Stimulated activated naive CD8-positive, alpha-beta T cell treated with anti-CD3 and anti-CD28 coated beads, Interleukin-15, amount 100 ng/mL, for 72 hours (primary cell): ENCODE data around the gene CYP2C9.
"Not testable (repeated sequence)": the region's sequence is repeated elsewhere in the genome, so short reads cannot be mapped to it uniquely, and the experiment has no call there.

Experiments used
- ATAC-seq: fragments of 150-1000 bp; cut with Tn5 transposase; 2 replicates; pipeline ENCODE4 v1.10.0; 2021; ENCODE audit warnings: mild to moderate bottlenecking, moderate library complexity
- DNase-seq, 2 donors: peaks; one replicate each; pipeline ENCODE4 v3.0.0; 2021 to 2022
- H3K27ac Mint-ChIP-seq, 2 donors: one replicate each; pipeline ENCODE4 v1.8.0; 2022; ENCODE audit warnings: mild to moderate bottlenecking in 2 of 2, mixed read lengths in 2 of 2, moderate library complexity in 2 of 2
- H3K27me3 Mint-ChIP-seq: one replicate; pipeline ENCODE4 v1.8.0; 2022; ENCODE audit warnings: mixed read lengths
- H3K4me1 Mint-ChIP-seq: one replicate; pipeline ENCODE4 v1.8.0; 2022; ENCODE audit warnings: mild to moderate bottlenecking, mixed read lengths
- H3K4me3 Mint-ChIP-seq, 2 donors: one replicate each; pipeline ENCODE4 v1.8.0; 2022; ENCODE audit warnings: mild to moderate bottlenecking in 2 of 2, mixed read lengths in 2 of 2, moderate library complexity in 1 of 2
- H3K9me3 Mint-ChIP-seq, 2 donors: one replicate each; pipeline ENCODE4 v1.8.0; 2022; ENCODE audit warnings: mixed read lengths in 2 of 2

The CYP2C9 gene

DNA sequence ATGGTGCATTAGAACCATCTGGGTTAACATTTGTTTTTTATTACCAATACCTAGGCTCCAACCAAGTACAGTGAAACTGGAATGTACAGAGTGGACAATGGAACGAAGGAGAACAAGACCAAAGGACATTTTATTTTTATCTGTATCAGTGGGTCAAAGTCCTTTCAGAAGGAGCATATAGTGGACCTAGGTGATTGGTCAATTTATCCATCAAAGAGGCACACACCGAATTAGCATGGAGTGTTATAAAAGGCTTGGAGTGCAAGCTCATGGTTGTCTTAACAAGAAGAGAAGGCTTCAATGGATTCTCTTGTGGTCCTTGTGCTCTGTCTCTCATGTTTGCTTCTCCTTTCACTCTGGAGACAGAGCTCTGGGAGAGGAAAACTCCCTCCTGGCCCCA lies at the start of gene CYP2C9:
Gene CYP2C9 (plus strand): TSS at position 276 of the 400 bp plus-strand sequence. CDS start 25 bp downstream, at position 301.
- no peaks in the 10 kb centered on the region for H3K4me1 Mint-ChIP-seq
- H3K27me3 Mint-ChIP-seq = no peaks in the 10 kb centered on the region
- no peak within 1 kb of the TSS for H3K4me3 Mint-ChIP-seq
- no peak for ATAC-seq
- no peak within 1 kb of the TSS for H3K27ac Mint-ChIP-seq
- peaks cover 4 to 22% of the 10 kb centered on the region in 2 donors for H3K9me3 Mint-ChIP-seq
- no peak for DNase-seq

- ATAC-seq (no peak), DNase-seq (no peak)
- peaks cover 6 to 11% of the 10 kb centered on the region in 2 donors for H3K9me3 Mint-ChIP-seq
- no peak overlapping the region for H3K27ac Mint-ChIP-seq
- H3K4me1 Mint-ChIP-seq = no peaks in the 10 kb centered on the region
- H3K4me3 Mint-ChIP-seq = no peak overlapping the region
- H3K27me3 Mint-ChIP-seq = no peaks in the 10 kb centered on the region
Observed at GRCh38 chr10:94889123-94889522, 49.3 kb upstream of the CYP2C9 start.

DNA sequence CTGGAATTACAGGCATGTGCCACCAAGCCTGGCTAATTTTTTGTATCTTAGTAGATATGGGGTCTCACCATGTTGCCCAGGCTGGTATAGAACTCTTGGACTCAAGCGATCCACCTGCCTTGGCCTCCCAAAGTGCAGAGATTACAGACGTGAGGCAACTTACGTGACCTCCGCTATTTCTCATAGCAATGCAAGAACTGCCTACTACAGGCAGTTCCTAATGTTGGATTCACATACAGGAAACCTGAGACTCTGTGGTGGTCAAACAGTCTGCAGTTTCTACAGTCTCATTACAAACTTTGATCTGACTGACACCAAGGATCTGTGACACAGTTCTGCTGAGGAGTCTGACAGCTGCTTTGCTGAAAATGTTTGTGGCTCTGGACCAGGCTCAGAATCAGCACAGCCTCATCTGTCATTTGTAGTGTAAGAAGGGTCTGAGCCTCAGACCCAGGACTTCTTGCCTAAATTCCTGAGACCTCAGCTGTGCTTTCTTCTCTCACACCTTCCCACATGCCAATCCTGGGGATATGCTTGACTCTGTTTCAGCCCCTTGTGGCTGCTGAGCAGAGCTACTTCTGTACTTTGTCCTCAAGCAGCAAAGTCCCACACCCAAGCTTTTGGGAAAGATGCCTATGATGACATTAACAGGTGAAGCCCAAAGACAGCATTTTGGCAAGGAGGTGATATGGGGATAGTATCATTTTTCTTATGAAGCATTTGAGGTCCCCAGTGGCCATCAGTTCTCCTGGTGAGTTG lies 48.0 kb upstream of the CYP2C9 start:
- Mint-ChIP-seq H3K9me3 (peaks cover 11 to 14% of the 10 kb centered on the region in 2 donors), H3K4me3 (no peak overlapping the region), H3K27ac (no peak overlapping the region), H3K4me1 (no peaks in the 10 kb centered on the region), H3K27me3 (no peaks in the 10 kb centered on the region)
- DNase-seq (no peak), ATAC-seq (no peak)

GRCh38 chr10:94898414-94898813 lies 40.0 kb upstream of the CYP2C9 start:
- H3K9me3 Mint-ChIP-seq = peaks cover 8 to 20% of the 10 kb centered on the region in 2 donors
- H3K27me3 Mint-ChIP-seq, H3K27ac Mint-ChIP-seq, H3K4me1 Mint-ChIP-seq, DNase-seq, ATAC-seq, H3K4me3 Mint-ChIP-seq: not testable (repeated sequence)

DNA sequence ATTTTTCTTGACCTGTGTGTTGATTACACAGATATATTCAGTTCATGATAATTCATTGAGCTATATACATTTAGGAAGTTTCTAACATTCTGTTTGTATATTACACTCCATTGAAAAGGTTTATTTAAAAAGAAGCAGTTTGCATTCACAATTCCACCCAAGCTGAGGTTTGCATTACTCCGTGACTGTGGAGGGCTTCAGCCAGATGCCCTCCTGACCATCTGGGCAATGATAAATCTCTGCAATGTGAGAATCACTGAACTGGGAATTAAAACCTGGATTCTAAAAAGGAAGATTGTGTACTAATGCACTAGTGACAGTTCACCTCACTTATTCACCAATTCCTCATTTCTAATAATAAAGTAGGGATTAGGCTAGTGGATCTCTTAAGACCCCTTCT lies 36.4 kb upstream of the CYP2C9 start:
- Mint-ChIP-seq H3K9me3 (peaks cover under 1 to 12% of the 10 kb centered on the region in 2 donors), H3K27ac (no peak overlapping the region), H3K27me3 (no peaks in the 10 kb centered on the region), H3K4me1 (no peaks in the 10 kb centered on the region), H3K4me3 (no peak overlapping the region)
- ATAC-seq (no peak), DNase-seq (no peak)

DNA sequence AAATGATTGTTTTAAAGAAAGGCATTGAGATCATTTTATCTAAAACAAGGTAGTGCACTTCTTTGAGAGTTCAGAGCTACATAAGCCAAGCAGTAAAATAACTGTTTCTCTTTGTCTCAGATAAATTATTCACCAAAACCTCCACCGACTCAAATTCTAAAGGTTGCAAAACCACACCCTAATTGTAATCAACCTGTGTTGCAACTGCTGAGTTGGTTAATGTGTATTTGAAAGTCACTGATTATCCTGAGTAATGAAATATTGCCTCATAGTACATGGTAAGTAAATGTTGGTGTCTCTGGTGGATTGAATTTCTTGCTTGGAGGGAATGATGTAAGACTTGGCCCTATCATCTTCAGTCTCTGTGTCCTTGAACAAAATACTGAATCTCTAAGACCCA lies 35.9 kb upstream of the CYP2C9 start:
- peaks cover 0 to 7% of the 10 kb centered on the region in 2 donors for H3K9me3 Mint-ChIP-seq
- DNase-seq (no peak), ATAC-seq (no peak)
- no peak overlapping the region for H3K4me3 Mint-ChIP-seq
- H3K4me1 Mint-ChIP-seq = no peaks in the 10 kb centered on the region
- no peak overlapping the region for H3K27ac Mint-ChIP-seq
- H3K27me3 Mint-ChIP-seq = no peaks in the 10 kb centered on the region

DNA sequence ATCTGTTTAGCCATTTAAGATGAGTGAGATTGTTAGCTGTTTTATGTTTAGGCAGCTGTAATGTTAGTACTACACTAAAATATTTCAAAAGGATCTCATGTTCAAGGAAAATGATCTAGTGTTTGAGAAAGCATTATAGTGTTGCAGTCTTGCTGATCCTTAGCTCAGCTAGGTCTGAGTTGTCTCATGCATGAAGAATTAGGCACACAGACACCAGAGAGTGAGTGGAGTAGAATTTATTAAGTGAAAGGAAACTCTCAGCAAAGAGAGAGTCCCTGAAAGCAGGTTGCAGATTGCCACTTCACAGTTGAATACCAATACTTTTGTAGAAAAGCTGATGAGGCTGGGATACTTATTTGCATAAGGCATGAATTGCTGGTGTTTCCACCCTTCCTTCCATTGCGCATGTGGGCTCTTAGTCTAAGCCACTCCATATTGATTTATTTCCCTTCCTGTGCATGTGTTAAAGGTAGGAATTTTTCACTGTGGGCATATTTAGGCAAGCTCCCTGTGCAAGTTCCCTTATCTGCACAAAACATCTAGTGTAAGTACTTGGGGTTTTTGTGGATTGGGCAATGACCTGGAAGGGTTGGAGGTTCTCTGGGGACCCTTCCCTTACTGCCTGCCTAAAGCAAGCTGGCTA lies 33.8 kb upstream of the CYP2C9 start:
- H3K27me3 Mint-ChIP-seq, H3K4me3 Mint-ChIP-seq: not testable (repeated sequence)

DNA sequence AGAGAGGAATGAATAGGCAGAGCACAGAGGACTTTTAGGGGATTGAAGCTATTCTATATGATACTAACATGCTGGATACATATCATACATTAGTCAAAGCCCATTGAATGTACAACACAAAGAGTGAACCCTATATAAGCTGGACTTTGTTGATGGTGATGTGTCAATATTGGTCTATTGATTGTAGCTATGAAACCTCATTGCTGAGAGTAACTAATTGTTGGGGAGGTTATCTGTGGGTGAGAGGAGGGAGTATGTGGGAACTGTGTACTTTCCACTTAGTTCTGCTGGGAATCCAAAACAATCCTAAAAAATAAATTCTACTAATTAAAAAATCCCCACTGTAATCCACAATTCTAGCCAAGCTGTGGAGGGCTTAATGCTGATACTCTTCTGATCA lies 22.0 kb upstream of the CYP2C9 start:
- no peaks in the 10 kb centered on the region for H3K27me3 Mint-ChIP-seq
- no peak for DNase-seq
- no peak for ATAC-seq
- H3K27ac Mint-ChIP-seq = no peak overlapping the region
- H3K4me3 Mint-ChIP-seq = no peak overlapping the region
- H3K4me1 Mint-ChIP-seq = no peaks in the 10 kb centered on the region
- H3K9me3 Mint-ChIP-seq = peaks cover 19 to 20% of the 10 kb centered on the region in 2 donors

More for the DNA sequence above, 33.8 kb upstream of the CYP2C9 start:
- not testable (repeated sequence) for DNase-seq, ATAC-seq, H3K27ac Mint-ChIP-seq, H3K4me1 Mint-ChIP-seq
- H3K9me3 Mint-ChIP-seq = peaks cover 4 to 14% of the 10 kb centered on the region in 2 donors

DNA sequence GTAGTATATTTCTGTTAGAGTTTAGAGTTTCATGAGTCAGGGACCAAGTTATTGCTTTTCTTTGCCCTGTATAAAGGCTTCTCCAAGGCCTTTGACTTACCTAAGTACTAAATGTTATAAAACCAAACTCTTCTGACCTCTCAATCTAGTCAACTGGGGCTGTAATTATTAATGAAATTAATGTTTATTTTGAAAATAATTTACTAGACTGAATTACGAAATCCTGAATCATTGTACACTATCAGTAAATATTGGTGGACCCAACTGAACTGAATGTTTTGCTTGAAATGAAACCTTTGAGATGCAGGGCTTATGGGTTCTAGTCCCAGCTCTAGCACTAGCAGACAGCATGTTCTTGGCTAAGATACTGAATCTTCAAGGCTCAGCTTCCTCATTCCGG lies 1.7 kb upstream of the CYP2C9 start:
- Mint-ChIP-seq H3K4me3 (no peak overlapping the region), H3K9me3 (peaks cover 0 to 12% of the 10 kb centered on the region in 2 donors), H3K27ac (no peak overlapping the region), H3K27me3 (no peaks in the 10 kb centered on the region), H3K4me1 (no peaks in the 10 kb centered on the region)
- DNase-seq = no peak
- no peak for ATAC-seq

DNA sequence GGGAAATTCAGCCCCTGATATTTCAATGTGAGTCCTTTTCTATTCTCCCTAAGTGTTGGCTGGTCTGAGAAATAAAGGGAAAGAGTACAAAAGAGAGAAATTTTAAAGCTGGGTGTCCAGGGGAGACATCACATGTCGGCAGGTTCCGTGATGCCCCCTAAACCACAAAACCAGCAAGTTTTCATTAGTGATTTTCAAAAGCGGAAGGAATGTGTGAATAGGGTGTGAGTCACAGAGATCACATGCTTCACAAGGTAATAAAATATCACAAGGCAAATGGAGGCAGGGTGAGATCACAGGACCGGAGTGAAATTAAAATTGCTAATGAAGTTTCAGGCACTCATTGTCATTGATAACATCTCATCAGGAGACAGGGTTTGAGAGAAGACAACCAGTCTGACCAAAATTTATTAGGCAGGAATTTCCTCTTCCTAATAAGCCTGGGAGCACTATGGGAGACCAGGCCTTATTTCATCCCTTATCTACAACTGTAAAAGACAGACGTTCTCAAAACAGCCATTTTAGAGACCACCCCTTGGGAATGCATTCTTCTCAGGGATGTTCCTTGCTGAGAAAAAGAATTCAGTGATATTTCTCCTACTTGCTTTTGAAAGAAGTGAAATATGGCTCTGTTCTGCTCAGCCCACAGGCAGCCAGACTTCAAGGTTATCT lies 5.1 kb downstream of the CYP2C9 start:
- peaks cover 4 to 22% of the 10 kb centered on the region in 2 donors for H3K9me3 Mint-ChIP-seq
- not testable (repeated sequence) for H3K27ac Mint-ChIP-seq, H3K4me1 Mint-ChIP-seq, ATAC-seq, H3K4me3 Mint-ChIP-seq, H3K27me3 Mint-ChIP-seq, DNase-seq

GRCh38 chr10:94946181-94946580 lies 7.7 kb downstream of the CYP2C9 start:
- H3K4me1 Mint-ChIP-seq, H3K27me3 Mint-ChIP-seq, H3K27ac Mint-ChIP-seq, H3K4me3 Mint-ChIP-seq, DNase-seq, ATAC-seq: not testable (repeated sequence)
- H3K9me3 Mint-ChIP-seq = peaks cover 4 to 22% of the 10 kb centered on the region in 2 donors

- DNase-seq = no peak
- Mint-ChIP-seq H3K4me1 (no peaks in the 10 kb centered on the region), H3K27ac (no peak overlapping the region)
Observed at GRCh38 chr10:94963901-94964300, 25.4 kb downstream of the CYP2C9 start.

DNA sequence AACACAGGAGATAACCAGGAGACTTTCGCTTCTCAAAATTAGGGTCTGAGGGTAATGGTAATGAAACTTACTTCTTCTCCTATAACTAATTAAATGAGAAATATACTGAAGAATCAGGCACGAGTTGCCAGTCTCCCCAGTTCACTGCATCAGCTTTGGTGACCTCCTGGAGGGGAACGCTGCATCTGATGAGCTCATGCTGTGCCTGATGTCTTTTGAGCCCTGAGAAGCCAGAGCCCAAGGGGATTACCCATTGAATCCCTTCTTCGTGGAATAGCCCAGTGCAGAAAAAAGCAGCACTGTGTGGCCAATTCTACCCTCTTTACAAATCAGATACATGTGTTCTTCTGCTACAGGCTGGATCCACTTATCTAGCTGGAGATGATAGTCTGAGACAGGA lies 45.1 kb downstream of the CYP2C9 start:
- no peak for DNase-seq
- no peak overlapping the region for H3K27ac Mint-ChIP-seq
- no peak for ATAC-seq
- peaks cover 24 to 34% of the 10 kb centered on the region in 2 donors for H3K9me3 Mint-ChIP-seq
- H3K4me3 Mint-ChIP-seq = no peak overlapping the region
- H3K27me3 Mint-ChIP-seq = no peaks in the 10 kb centered on the region
- no peaks in the 10 kb centered on the region for H3K4me1 Mint-ChIP-seq

More at GRCh38 chr10:94963901-94964300, 25.4 kb downstream of the CYP2C9 start:
- no peak for ATAC-seq
- no peak overlapping the region for H3K4me3 Mint-ChIP-seq
- H3K9me3 Mint-ChIP-seq = peaks cover 0 to 8% of the 10 kb centered on the region in 2 donors
- H3K27me3 Mint-ChIP-seq = no peaks in the 10 kb centered on the region

GRCh38 chr10:94989192-94989591 lies 50.7 kb downstream of the CYP2C9 start:
- ATAC-seq = no peak
- no peak overlapping the region for H3K4me3 Mint-ChIP-seq

DNA sequence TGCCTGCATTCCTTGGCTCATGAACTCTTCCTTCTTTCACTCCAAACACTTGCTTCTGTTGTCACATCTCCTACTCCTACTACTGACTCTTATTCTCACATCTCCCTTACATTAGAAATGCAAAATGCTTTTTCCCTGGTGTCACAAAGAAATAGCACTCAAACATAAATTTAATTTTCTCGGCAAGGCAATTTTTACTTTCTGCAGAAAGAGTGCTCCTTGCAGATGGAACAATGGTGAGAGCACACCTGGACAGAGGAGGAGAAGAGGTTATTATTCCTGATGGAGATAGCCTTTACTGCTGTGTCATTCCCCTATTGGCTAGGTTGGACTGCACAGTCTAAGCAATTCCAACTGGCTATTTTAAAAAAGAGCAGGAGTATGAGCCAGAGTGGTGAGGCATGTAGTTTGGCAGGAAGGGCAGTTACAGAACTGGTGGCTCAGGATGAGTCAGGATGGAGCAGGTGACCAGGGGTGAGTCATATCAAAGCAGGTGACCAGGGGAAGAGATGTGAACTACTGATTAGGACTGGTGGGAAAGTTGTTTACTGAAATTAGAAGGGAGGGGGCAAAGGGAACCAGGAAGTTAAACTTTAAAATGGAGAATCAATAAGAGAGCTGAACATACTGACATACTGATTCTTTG lies 52.9 kb downstream of the CYP2C9 start:
- no peaks in the 10 kb centered on the region for H3K4me1 Mint-ChIP-seq
- peaks cover 22 to 26% of the 10 kb centered on the region in 2 donors for H3K9me3 Mint-ChIP-seq
- H3K4me3 Mint-ChIP-seq = no peak overlapping the region
- no peaks in the 10 kb centered on the region for H3K27me3 Mint-ChIP-seq
- no peak for ATAC-seq
- H3K27ac Mint-ChIP-seq = peak overlapping the region in 1 of 2 donors; percentile 22
- no peak for DNase-seq

More at GRCh38 chr10:94989192-94989591, 50.7 kb downstream of the CYP2C9 start:
- H3K27ac Mint-ChIP-seq = no peak overlapping the region
- no peak for DNase-seq
- peaks cover 22 to 26% of the 10 kb centered on the region in 2 donors for H3K9me3 Mint-ChIP-seq
- H3K4me1 Mint-ChIP-seq = no peaks in the 10 kb centered on the region
- no peaks in the 10 kb centered on the region for H3K27me3 Mint-ChIP-seq
